BJ (cell line): ENCODE measurements around the gene IGSF21. TPM values are rescaled to one million over a fixed set of nuclear protein-coding genes. Genes with fewer than 3 reads are reported as not detected.

Experiments
- CTCF ChIA-PET: fragments of 350-600 bp; formaldehyde crosslinking; extraction: SDS; loops from one replicate; lab custom pipeline; 2021; ENCODE audit warnings: antibody characterized with exemption, inconsistent platforms; lab: Yijun Ruan, JAX
- POLR2A ChIA-PET: fragments of 300-600 bp; sonication (Branson Sonifier 250); formaldehyde crosslinking; extraction: SDS; loops from one replicate; lab custom pipeline; 2021; ENCODE audit warnings: antibody characterized with exemption; lab: Charles Lee
- DNase-seq: peaks from one replicate; pipeline ENCODE4 v3.0.0-alpha.2; 2011; ENCODE audit warnings: low read depth
- H3K27me3 ChIP-seq: 2 replicates; pipeline ENCODE4 v1.6.0; 2011; ENCODE audit warnings: low read length; ENCODE audit not compliant: control insufficient read depth, insufficient read depth
- H3K36me3 ChIP-seq: 2 replicates; pipeline ENCODE4 v1.5.1; 2011; ENCODE audit warnings: low read length; ENCODE audit not compliant: control insufficient read depth, insufficient read depth
- H3K4me3 ChIP-seq: 2 replicates; pipeline ENCODE4 v1.5.1; 2011; ENCODE audit warnings: low read depth, mild to moderate bottlenecking, control low read depth, low read length
- CTCF ChIP-seq: IDR thresholded peaks from 2 replicates; pipeline ENCODE4 v1.5.1; 2011; ENCODE audit warnings: low read depth, mild to moderate bottlenecking, control low read depth, inconsistent platforms, low read length, moderate library complexity; ENCODE audit not compliant: insufficient read depth
- polyA plus RNA-seq: library from polyadenylated mRNA; depleted of rRNA; stranded (reverse); fragments of >200 nt; gene quantifications from 2 replicates; pipeline ENCODE4 v1.2.3, GENCODE V29; 2011

Gene IGSF21
- polyA plus RNA-seq, 1 experiment: not detected

GRCh38 chr1:18123467-18123992 is 15.9 kb downstream of the IGSF21 start:
- DNase-seq: no peak
- Histone ChIP-seq H3K27me3 (no peaks in the 10 kb centered on the region), H3K4me3 (no peak overlapping the region), H3K36me3 (no peaks in the 10 kb centered on the region)
- CTCF ChIA-PET: interaction anchor here (1.2 to 1.3 kb wide), 2 partner anchors 14 to 23 kb away, joined by 3 read pairs; no protein-coding TSS in a partner anchor
- no peak for TF ChIP-seq CTCF
- POLR2A ChIA-PET: no interaction called here

- Histone ChIP-seq H3K27me3 (no peaks in the 10 kb centered on the region), H3K4me3 (no peak overlapping the region), H3K36me3 (no peaks in the 10 kb centered on the region)
- no peak for DNase-seq
- TF ChIP-seq CTCF: no peak
- ChIA-PET POLR2A (no interaction called here), CTCF (interaction anchor here (1.2 kb wide), 1 partner anchor 13 kb away, joined by 3 read pairs; no protein-coding TSS in a partner anchor)
Observed at GRCh38 chr1:18124977-18125376, 17.4 kb downstream of the IGSF21 start.

- DNase-seq: no peak
- TF ChIP-seq CTCF: no peak
- H3K36me3 ChIP-seq: no peaks in the 10 kb centered on the region
- H3K27me3 ChIP-seq: no peaks in the 10 kb centered on the region
- ChIA-PET POLR2A (no interaction called here), CTCF (no interaction called here)
- H3K4me3 ChIP-seq: no peak overlapping the region
Observed at GRCh38 chr1:18126616-18127015, 19.0 kb downstream of the IGSF21 start.

- no peak for DNase-seq
- Histone ChIP-seq H3K36me3 (no peaks in the 10 kb centered on the region), H3K27me3 (no peaks in the 10 kb centered on the region), H3K4me3 (no peak overlapping the region)
- CTCF ChIA-PET: interaction anchor here (0.5 kb wide), 1 partner anchor 412 kb away, joined by 3 read pairs; no protein-coding TSS in a partner anchor
- TF ChIP-seq CTCF: no peak
- POLR2A ChIA-PET: no interaction called here
Observed at GRCh38 chr1:18128298-18128697, 20.7 kb downstream of the IGSF21 start.

GRCh38 chr1:18130356-18130755 is 22.8 kb downstream of the IGSF21 start:
- no peak for DNase-seq
- H3K4me3 ChIP-seq: no peak overlapping the region
- H3K36me3 ChIP-seq: no peaks in the 10 kb centered on the region
- no peak for TF ChIP-seq CTCF
- POLR2A ChIA-PET: no interaction called here
- H3K27me3 ChIP-seq: no peaks in the 10 kb centered on the region
- CTCF ChIA-PET: interaction anchor here (0.6 kb wide), 1 partner anchor 62 kb away, joined by 3 read pairs; no protein-coding TSS in a partner anchor
